Common myeloid progenitor, CD34-positive (primary cell): Measurements from ENCODE around the gene SMARCC2.
A peak's percentile ranks its signal among the peaks of the same experiment; 100 is the strongest.

Experiments used
- CTCF ChIA-PET: fragments of 350-600 bp; sonication (Branson Sonifier 250); formaldehyde crosslinking; loops from one replicate; lab custom pipeline; 2021; ENCODE audit warnings: antibody characterized with exemption; lab: Charles Lee
- POLR2A ChIA-PET: fragments of 350-600 bp; sonication (Branson Sonifier 250); formaldehyde crosslinking; loops from one replicate; lab custom pipeline; 2021; ENCODE audit warnings: antibody characterized with exemption; lab: Charles Lee
- DNase-seq, 3 donors: peaks; one replicate each; pipeline versions ENCODE4 v3.0.0 to v3.0.0-alpha.2; 2013
- H3K27ac ChIP-seq, 2 experiments: 1 replicate in 1 of 2; 2 replicates in 1 of 2; pipeline ENCODE4 v1.7.0; 2013; ENCODE audit warnings: inconsistent platforms in 2 of 2, low read length in 2 of 2, mild to moderate bottlenecking in 2 of 2, low read depth in 1 of 2, moderate library complexity in 1 of 2; ENCODE audit not compliant: severe bottlenecking in 2 of 2, insufficient read depth in 1 of 2, poor library complexity in 1 of 2
- H3K27me3 ChIP-seq, 5 experiments: replicated peaks in 2 of 5; 1 replicate in 3 of 5; 2 replicates in 2 of 5; pipeline versions ENCODE4 v1.6.1 to v1.7.0; 2013; ENCODE audit warnings: low read length in 4 of 5, mild to moderate bottlenecking in 2 of 5, moderate library complexity in 2 of 5, inconsistent platforms in 1 of 5; ENCODE audit not compliant: insufficient read depth in 5 of 5, control insufficient read depth in 4 of 5
- H3K36me3 ChIP-seq, 4 experiments: 1 replicate in 2 of 4; 2 replicates in 2 of 4; pipeline versions ENCODE4 v1.6.1 to v1.7.0; 2013; ENCODE audit warnings: low read length in 3 of 4, control low read depth in 1 of 4, mild to moderate bottlenecking in 1 of 4; ENCODE audit not compliant: control insufficient read depth in 4 of 4, insufficient read depth in 4 of 4
- H3K4me1 ChIP-seq, 4 experiments: 1 replicate in 3 of 4; 2 replicates in 1 of 4; pipeline versions ENCODE4 v1.6.1 to v1.7.1; 2013; ENCODE audit warnings: low read length in 3 of 4, mild to moderate bottlenecking in 3 of 4, control low read depth in 1 of 4, inconsistent platforms in 1 of 4, moderate library complexity in 1 of 4; ENCODE audit not compliant: control insufficient read depth in 4 of 4, insufficient read depth in 4 of 4; ENCODE audit errors: control extremely low read depth in 1 of 4
- H3K4me3 ChIP-seq, 7 experiments: 1 replicate in 4 of 7; 2 replicates in 3 of 7; pipeline versions ENCODE4 v1.5.1 to v1.7.0; 2013; ENCODE audit warnings: mild to moderate bottlenecking in 7 of 7, low read length in 6 of 7, moderate library complexity in 6 of 7, inconsistent platforms in 2 of 7, low read depth in 2 of 7, control low read depth in 1 of 7; ENCODE audit not compliant: insufficient read depth in 4 of 7, control insufficient read depth in 1 of 7; ENCODE audit errors: extremely low read depth in 1 of 7
- H3K9me3 ChIP-seq, 5 experiments: 1 replicate in 4 of 5; 2 replicates in 1 of 5; pipeline versions ENCODE4 v1.6.1 to v1.7.1; 2013; ENCODE audit warnings: low read length in 4 of 5, mild to moderate bottlenecking in 2 of 5, inconsistent platforms in 1 of 5, low read depth in 1 of 5, moderate library complexity in 1 of 5; ENCODE audit not compliant: control insufficient read depth in 4 of 5, insufficient read depth in 2 of 5; ENCODE audit errors: control extremely low read depth in 1 of 5
- WGBS: methylation state at CpG from one replicate; pipeline ENCODE4 v1.1.5; 2013; ENCODE audit not compliant: insufficient coverage; 5-methylcytosine and 5-hydroxymethylcytosine counted together

Gene SMARCC2

DNA sequence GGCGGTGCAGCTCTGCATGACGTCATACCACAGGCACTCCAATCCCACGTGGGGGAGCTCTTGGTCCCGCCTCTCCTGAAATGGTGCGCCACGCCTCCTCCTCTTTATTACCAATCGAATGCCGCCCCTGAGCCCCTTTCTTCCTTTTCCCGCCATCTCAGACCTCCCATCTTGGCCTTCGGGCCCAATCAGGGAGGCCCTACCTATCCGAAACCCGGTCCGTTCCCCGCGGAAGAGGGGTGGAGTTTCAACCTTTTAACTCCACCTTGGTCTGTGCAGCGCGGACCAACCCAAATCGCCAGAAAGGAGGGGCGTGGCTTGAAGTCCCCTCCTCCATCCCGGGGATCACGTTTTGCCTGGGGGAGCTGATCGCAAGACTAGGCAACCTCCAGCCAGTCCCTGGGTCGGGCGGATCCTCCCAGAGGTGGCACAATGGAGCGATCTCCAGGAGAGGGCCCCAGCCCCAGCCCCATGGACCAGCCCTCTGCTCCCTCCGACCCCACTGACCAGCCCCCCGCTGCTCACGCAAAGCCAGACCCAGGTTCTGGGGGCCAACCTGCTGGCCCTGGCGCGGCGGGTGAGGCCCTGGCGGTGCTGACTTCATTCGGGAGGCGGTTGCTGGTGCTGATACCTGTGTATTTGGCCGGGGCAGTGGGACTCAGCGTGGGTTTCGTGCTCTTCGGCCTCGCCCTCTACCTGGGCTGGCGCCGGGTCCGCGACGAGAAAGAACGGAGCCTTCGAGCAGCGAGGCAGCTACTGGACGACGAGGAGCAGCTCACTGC lies 61.2 kb downstream of the SMARCC2 start, which contains the start of gene ESYT1:
Gene ESYT1 (plus strand): TSS at position 380 of the 782 bp plus-strand sequence. CDS start 53 bp downstream, at position 433.
- Histone ChIP-seq H3K27ac (peak within 1 kb of the TSS; percentile 78 to 91), H3K4me1 (peaks cover 26 to 68% (median 64%) of the 10 kb centered on the region in 4 experiments), H3K9me3 (no peaks in the 10 kb centered on the region), H3K4me3 (peak within 1 kb of the TSS; percentile 83 to 97 (median 90)), H3K27me3 (no peaks in the 10 kb centered on the region), H3K36me3 (peaks cover 8 to 30% (median 23%) of the 10 kb centered on the region in 4 experiments)
- POLR2A ChIA-PET: interaction anchor here (0.5 to 4.8 kb wide), 10 partner anchors 10 to 94 kb away, joined by 3 to 24 read pairs (median 4); partner anchors contain the start of genes MYL6, RNF41, SMARCC2 and ZC3H10
- CTCF ChIA-PET: interaction anchor here (0.7 to 12.4 kb wide), 14 partner anchors 10 to 110 kb away, joined by 3 to 198 read pairs (median 6); partner anchors contain the start of genes MYL6, MYL6B, RNF41 and RPL41
- DNase-seq: peak; percentile 100
- 0% methylated on average over 36 of the region's 49 CpGs for WGBS

DNA sequence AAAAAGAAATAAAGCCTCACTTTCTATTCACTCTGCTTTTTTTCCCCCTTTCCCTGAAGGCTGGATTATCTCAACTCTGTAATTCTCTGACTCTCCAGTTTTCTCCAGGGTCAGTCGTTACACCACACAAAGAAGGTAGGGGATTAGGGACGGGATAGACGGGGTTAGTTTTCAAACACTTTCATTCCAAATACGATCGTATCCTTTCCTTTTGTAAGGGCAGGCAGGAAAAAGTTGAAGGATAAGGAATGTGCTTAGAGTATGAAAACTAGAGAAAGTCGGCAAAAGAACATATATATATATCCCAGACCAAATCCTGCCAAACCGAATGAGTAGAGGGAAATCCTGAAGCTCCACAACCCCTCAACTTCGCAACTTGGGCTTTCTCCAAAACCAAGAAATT lies 61.8 kb downstream of the SMARCC2 start:
- no peaks in the 10 kb centered on the region for H3K27me3 ChIP-seq
- ChIA-PET CTCF (interaction anchor here (0.7 to 12.4 kb wide), 12 partner anchors 9 to 111 kb away, joined by 3 to 198 read pairs (median 6); partner anchors contain the start of genes MYL6, MYL6B, RNF41 and RPL41), POLR2A (interaction anchor here (0.5 to 4.8 kb wide), 10 partner anchors 9 to 94 kb away, joined by 3 to 24 read pairs (median 4); partner anchors contain the start of genes MYL6, RNF41, SMARCC2 and ZC3H10)
- H3K4me1 ChIP-seq: peaks cover 26 to 68% (median 64%) of the 10 kb centered on the region in 4 experiments
- peak overlapping the region; percentile 78 to 91 for H3K27ac ChIP-seq
- no peak for DNase-seq
- WGBS: no CpG with 5 or more reads among the region's 8 CpGs
- H3K4me3 ChIP-seq: peak overlapping the region in 6 of 7 experiments; percentile 54 to 97 (median 68)
- H3K9me3 ChIP-seq: no peaks in the 10 kb centered on the region
- H3K36me3 ChIP-seq: peaks cover 7 to 28% (median 20%) of the 10 kb centered on the region in 4 experiments

DNA sequence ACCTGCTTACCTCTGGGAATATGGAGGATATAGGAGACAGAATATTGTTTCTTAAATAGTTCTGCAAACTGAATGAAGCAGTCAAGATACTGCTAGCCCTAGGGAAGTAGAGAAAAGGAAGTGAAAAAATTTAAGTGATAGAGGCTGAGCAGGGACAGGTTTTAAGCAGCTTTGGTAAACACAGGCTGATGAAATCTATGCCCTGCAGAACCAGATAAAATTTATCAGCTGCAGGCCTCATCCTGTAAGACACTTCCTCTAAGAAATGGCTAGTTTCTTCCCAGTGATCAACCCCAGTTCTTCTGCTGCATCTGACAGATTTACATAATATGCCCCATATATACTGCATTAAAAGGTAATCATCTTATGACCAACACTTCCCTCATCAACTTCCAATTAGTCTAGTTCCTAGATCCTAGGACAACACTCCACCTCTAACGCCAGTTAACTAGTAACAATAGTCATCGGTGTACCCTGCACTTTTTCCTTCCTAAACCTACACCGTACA lies 62.5 kb downstream of the SMARCC2 start:
- WGBS: 0% methylated on average over 3 of the region's 3 CpGs

DNA sequence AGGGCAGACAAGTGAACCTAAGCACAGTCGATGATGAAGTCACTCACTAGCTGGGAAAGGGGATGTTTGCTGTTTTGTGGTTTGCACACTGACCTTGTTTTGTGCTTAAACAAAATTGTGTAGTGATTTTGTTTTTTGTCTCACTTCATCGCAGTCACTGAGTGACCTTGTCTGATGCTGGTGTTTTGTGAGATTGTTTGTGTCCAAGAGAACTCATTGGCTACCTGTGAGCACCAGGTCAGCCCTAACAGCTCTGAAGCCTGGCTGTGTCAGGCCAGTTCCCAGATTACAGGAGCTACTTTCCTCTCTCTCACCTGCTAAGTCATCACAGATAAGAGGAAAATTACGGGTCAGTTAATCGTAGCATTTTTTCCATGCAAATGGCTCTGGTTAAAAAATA lies 65.2 kb downstream of the SMARCC2 start:
- no peak for DNase-seq
- peaks cover 27 to 60% (median 55%) of the 10 kb centered on the region in 4 experiments for H3K4me1 ChIP-seq
- H3K36me3 ChIP-seq: peaks cover 2 to 31% (median 19%) of the 10 kb centered on the region in 4 experiments
- CTCF ChIA-PET: interaction anchor here (0.6 to 12.4 kb wide), 14 partner anchors 10 to 139 kb away, joined by 3 to 198 read pairs (median 4); partner anchors contain the start of genes ANKRD52, MYL6 and SMARCC2
- no peaks in the 10 kb centered on the region for H3K27me3 ChIP-seq
- no peaks in the 10 kb centered on the region for H3K9me3 ChIP-seq
- WGBS: 79% methylated on average over 2 of the region's 4 CpGs
- POLR2A ChIA-PET: no interaction called here
- H3K4me3 ChIP-seq: no peak overlapping the region
- H3K27ac ChIP-seq: peak overlapping the region in 1 of 2 experiments; percentile 91

More for the DNA sequence above, 62.5 kb downstream of the SMARCC2 start:
- Histone ChIP-seq H3K4me1 (peaks cover 26 to 68% (median 64%) of the 10 kb centered on the region in 4 experiments), H3K9me3 (no peaks in the 10 kb centered on the region), H3K4me3 (peak overlapping the region in 6 of 7 experiments; percentile 54 to 97 (median 68)), H3K36me3 (peaks cover 4 to 26% (median 17%) of the 10 kb centered on the region in 4 experiments), H3K27ac (peak overlapping the region; percentile 78 to 91), H3K27me3 (no peaks in the 10 kb centered on the region)
- CTCF ChIA-PET: interaction anchor here (0.9 to 12.4 kb wide), 10 partner anchors 9 to 96 kb away, joined by 3 to 198 read pairs (median 10); partner anchors contain the start of genes MYL6, RNF41, RPL41 and SMARCC2
- POLR2A ChIA-PET: interaction anchor here (2.1 to 4.8 kb wide), 4 partner anchors 8 to 95 kb away, joined by 11 to 24 read pairs (median 11); partner anchors contain the start of genes MYL6, RNF41, SMARCC2 and ZC3H10
- peak; percentile 74 to 90 (median 83) for DNase-seq

DNA sequence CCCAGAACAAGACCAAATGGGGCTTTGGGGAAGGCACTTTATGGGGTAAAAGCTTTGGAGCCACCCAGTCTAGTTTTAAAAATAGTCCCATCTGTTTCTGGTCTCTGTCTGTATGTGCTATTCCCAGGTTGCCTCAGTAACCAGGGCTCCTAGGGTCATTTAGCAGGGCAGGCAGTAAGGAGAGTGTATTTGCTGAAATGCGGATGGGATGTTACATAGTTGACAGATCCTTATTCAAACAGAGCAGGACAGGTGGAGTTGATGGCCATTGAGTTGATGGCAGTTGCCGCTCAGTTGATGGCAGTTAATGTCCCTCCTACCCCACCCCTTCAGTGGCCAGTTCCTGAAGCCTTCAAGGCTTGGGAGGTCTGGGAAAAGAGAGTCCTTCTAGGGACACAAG lies 66.6 kb downstream of the SMARCC2 start:
- Histone ChIP-seq H3K27ac (no peak overlapping the region), H3K27me3 (no peaks in the 10 kb centered on the region), H3K9me3 (no peaks in the 10 kb centered on the region), H3K36me3 (peaks cover 2 to 32% (median 19%) of the 10 kb centered on the region in 4 experiments), H3K4me1 (peaks cover 34 to 63% (median 56%) of the 10 kb centered on the region in 4 experiments), H3K4me3 (no peak overlapping the region)
- DNase-seq: no peak
- 100% methylated on average over 2 of the region's 2 CpGs for WGBS
- ChIA-PET CTCF (interaction anchor here (0.6 to 12.4 kb wide), 4 partner anchors 18 to 86 kb away, joined by 3 to 198 read pairs (median 48); partner anchors contain the start of genes MYL6 and SMARCC2), POLR2A (no interaction called here)

- Histone ChIP-seq H3K9me3 (no peaks in the 10 kb centered on the region), H3K27ac (no peak overlapping the region), H3K4me3 (no peak overlapping the region), H3K4me1 (peaks cover 22 to 56% (median 45%) of the 10 kb centered on the region in 4 experiments), H3K36me3 (peaks cover 2 to 36% (median 19%) of the 10 kb centered on the region in 4 experiments), H3K27me3 (no peaks in the 10 kb centered on the region)
- ChIA-PET POLR2A (no interaction called here), CTCF (interaction anchor here (1.0 to 12.4 kb wide), 6 partner anchors 7 to 137 kb away, joined by 3 to 198 read pairs (median 4); partner anchors contain the start of genes ANKRD52, ESYT1 and SMARCC2)
- WGBS: 98% methylated on average over 10 of the region's 11 CpGs
- no peak for DNase-seq
Observed at GRCh38 chr12:56121204-56121870, 67.9 kb downstream of the SMARCC2 start.
